Astrocyte (in vitro differentiated cells and primary cell): ENCODE results near the gene SAMD10. TPM values are rescaled to one million over a fixed set of nuclear protein-coding genes. Genes with fewer than 3 reads are reported as not detected.

Source experiments
- DNase-seq: peaks from one replicate; pipeline ENCODE4 v3.0.0-alpha.2; 2010; ENCODE audit warnings: low read depth
- FAIRE-seq: peaks from 2 replicates; lab custom pipeline; 2011; peaks lifted over from hg19 to GRCh38; lab: Jason Lieb, UNC
- H2AFZ ChIP-seq: 2 replicates; pipeline ENCODE4 v1.6.0; 2012; ENCODE audit warnings: low read depth, low read length, inconsistent platforms
- H3K27ac ChIP-seq: 2 replicates; pipeline ENCODE4 v1.5.1; 2011; ENCODE audit warnings: low read depth, low read length, inconsistent platforms
- H3K27me3 ChIP-seq: 2 replicates; pipeline ENCODE4 v1.6.0; 2011; ENCODE audit warnings: low read length, inconsistent platforms; ENCODE audit not compliant: insufficient read depth
- H3K36me3 ChIP-seq: 2 replicates; pipeline ENCODE4 v1.5.1; 2011; ENCODE audit warnings: low read length, inconsistent platforms; ENCODE audit not compliant: insufficient read depth
- H3K4me1 ChIP-seq: 2 replicates; pipeline ENCODE4 v1.5.1; 2011; ENCODE audit warnings: low read length, inconsistent platforms; ENCODE audit not compliant: insufficient read depth
- H3K4me2 ChIP-seq: 2 replicates; pipeline ENCODE4 v1.6.0; 2012; ENCODE audit warnings: low read length, inconsistent platforms
- H3K4me3 ChIP-seq: 2 replicates; pipeline ENCODE4 v1.5.1; 2011; ENCODE audit warnings: low read depth, mild to moderate bottlenecking, low read length, inconsistent platforms; ENCODE audit not compliant: insufficient read depth
- H3K79me2 ChIP-seq: 2 replicates; pipeline ENCODE4 v1.6.0; 2012; ENCODE audit warnings: mild to moderate bottlenecking, low read length, inconsistent platforms; ENCODE audit not compliant: insufficient read depth
- H3K9ac ChIP-seq: 2 replicates; pipeline ENCODE4 v1.6.0; 2012; ENCODE audit warnings: mild to moderate bottlenecking, low read length, inconsistent platforms
- H3K9me3 ChIP-seq: 2 replicates; pipeline ENCODE4 v1.5.1; 2012; ENCODE audit warnings: low read depth, mild to moderate bottlenecking, low read length, inconsistent platforms; ENCODE audit not compliant: insufficient read depth
- H4K20me1 ChIP-seq: 2 replicates; pipeline ENCODE4 v1.6.0; 2012; ENCODE audit warnings: low read length, inconsistent platforms; ENCODE audit not compliant: insufficient read depth
- H3K27ac Mint-ChIP-seq: one replicate; pipeline ENCODE4 v1.8.0; 2021; ENCODE audit warnings: mild to moderate bottlenecking, mixed read lengths; ENCODE audit not compliant: unreplicated experiment
- H3K27me3 Mint-ChIP-seq: one replicate; pipeline ENCODE4 v1.8.0; 2021; ENCODE audit warnings: low read depth, mixed read lengths; ENCODE audit not compliant: unreplicated experiment
- H3K36me3 Mint-ChIP-seq: one replicate; pipeline ENCODE4 v1.8.0; 2021; ENCODE audit warnings: low read depth, mixed read lengths; ENCODE audit not compliant: unreplicated experiment
- H3K4me1 Mint-ChIP-seq: one replicate; pipeline ENCODE4 v1.8.0; 2021; ENCODE audit warnings: low read depth, mixed read lengths; ENCODE audit not compliant: unreplicated experiment
- H3K4me3 Mint-ChIP-seq: one replicate; pipeline ENCODE4 v1.8.0; 2021; ENCODE audit warnings: mild to moderate bottlenecking, moderate library complexity, mixed read lengths; ENCODE audit not compliant: unreplicated experiment
- H3K9me3 Mint-ChIP-seq: one replicate; pipeline ENCODE4 v1.8.0; 2021; ENCODE audit warnings: mild to moderate bottlenecking, mixed read lengths; ENCODE audit not compliant: unreplicated experiment
- EZH2 ChIP-seq: IDR thresholded peaks from 2 replicates; pipeline ENCODE4 v1.6.1; 2012; ENCODE audit warnings: mild to moderate bottlenecking, low read length, inconsistent platforms; ENCODE audit not compliant: insufficient read depth
- total RNA-seq: library from RNA; stranded (reverse); gene quantifications from 2 replicates; pipeline ENCODE4 v1.2.1, GENCODE V29; 2021
- TF ChIP-seq, protein P1 (sequence below): IDR thresholded peaks from 2 replicates; pipeline ENCODE4 v1.5.1; 2011; ENCODE audit warnings: low read depth, mild to moderate bottlenecking, inconsistent platforms, low read length, moderate library complexity; ENCODE audit not compliant: insufficient read depth

SAMD10 gene
- total RNA-seq, 1 donor from 2014 or later: 4.3 TPM

DNA sequence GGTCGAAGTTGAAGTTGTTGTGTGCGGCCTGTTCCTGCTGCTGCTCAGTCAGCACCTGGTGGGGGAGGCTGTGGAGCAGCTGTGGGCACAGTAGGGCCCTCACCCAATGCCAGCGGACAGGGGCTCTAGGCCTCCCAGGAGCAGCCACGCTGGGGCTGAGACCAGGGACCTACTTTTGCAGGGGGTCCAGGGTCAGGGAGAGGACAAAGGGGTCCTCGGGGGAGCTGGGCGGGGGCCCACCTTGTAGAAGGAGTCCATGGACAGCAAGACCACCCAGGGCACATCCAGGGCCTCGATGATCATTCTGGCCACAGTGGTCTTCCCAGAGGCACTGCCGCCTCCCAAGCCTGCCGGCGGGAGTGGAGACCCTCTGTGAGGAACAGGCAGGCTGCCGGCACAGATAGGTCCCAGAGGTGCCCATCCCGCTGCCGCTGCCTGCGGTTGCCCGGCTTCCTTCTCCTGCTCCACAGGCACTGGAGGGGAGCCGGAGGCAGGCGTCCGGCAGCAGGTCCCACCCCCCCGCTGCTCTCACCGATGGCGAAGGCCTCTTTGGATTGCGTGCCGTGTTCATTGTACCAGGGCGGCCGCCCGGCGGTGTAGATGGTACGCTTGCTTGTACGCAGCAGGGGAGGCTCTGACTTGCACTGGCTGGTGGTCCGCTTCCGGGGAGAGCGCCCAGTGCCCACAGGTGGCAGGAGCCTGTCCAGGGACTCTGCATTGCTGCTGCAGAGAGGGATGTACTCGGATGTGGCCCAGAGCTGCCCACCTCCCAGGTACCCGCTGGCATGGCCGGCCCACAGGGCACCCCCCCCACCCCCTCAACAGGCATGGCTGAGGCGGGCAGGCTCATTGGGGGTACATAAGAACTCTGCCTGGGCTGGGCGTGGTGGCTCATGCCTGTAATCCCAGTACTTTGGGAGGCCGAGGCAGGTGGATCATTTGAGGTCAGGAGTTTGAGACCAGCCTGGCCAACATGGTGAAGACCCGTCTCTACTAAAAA, 33.2 kb downstream of the SAMD10 start:
- Histone ChIP-seq H3K9me3 (no peaks in the 10 kb centered on the region), H3K4me3 (no peak overlapping the region), H3K36me3 (peaks cover 3% of the 10 kb centered on the region), H3K4me1 (peaks cover 18% of the 10 kb centered on the region), H3K9ac (no peak overlapping the region), H4K20me1 (peaks cover 93% of the 10 kb centered on the region), H2AFZ (no peak overlapping the region), H3K27ac (no peak overlapping the region), H3K4me2 (no peak overlapping the region), H3K27me3 (no peaks in the 10 kb centered on the region), H3K79me2 (peaks cover 57% of the 10 kb centered on the region)
- DNase-seq (no peak), FAIRE-seq (no peak)
- Mint-ChIP-seq H3K36me3 (peaks cover 4% of the 10 kb centered on the region), H3K27me3 (no peaks in the 10 kb centered on the region), H3K4me3 (no peak overlapping the region), H3K9me3 (no peaks in the 10 kb centered on the region), H3K4me1 (no peaks in the 10 kb centered on the region), H3K27ac (no peak overlapping the region)
- no peak for TF ChIP-seq EZH2
- TF ChIP-seq, protein P1, sequence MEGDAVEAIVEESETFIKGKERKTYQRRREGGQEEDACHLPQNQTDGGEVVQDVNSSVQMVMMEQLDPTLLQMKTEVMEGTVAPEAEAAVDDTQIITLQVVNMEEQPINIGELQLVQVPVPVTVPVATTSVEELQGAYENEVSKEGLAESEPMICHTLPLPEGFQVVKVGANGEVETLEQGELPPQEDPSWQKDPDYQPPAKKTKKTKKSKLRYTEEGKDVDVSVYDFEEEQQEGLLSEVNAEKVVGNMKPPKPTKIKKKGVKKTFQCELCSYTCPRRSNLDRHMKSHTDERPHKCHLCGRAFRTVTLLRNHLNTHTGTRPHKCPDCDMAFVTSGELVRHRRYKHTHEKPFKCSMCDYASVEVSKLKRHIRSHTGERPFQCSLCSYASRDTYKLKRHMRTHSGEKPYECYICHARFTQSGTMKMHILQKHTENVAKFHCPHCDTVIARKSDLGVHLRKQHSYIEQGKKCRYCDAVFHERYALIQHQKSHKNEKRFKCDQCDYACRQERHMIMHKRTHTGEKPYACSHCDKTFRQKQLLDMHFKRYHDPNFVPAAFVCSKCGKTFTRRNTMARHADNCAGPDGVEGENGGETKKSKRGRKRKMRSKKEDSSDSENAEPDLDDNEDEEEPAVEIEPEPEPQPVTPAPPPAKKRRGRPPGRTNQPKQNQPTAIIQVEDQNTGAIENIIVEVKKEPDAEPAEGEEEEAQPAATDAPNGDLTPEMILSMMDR: no peak

DNA sequence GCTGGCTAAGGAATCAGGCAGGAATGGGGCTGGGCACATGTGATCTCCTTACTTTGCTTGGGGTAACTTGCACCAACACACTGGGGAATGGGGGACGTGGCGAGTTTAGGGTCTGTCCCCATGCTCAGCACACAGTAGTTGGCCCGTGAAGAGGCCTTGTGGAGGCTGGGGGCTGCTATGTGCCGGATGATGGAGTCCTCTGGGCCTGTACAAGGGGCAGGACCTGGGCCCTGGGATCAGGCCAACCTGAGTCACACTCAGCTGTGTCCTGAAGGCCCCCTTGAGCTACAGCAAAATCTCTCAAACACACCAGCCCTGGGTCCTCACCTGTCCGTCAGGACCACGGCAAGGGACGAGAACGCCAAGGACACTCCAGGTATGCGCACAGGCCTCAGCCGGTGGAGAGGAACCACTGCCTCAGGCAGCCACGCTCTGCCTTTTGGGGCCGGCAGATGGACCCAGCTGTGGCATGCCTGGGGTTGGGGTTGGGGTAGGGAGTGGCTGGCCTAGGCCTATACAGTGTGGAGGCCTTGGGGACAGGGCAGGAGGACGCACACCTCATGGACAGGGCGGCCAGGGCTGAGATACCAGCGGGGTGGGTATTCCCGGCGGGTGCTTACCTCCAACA, 34.3 kb downstream of the SAMD10 start:
- Histone ChIP-seq H3K9ac (no peak overlapping the region), H3K4me2 (no peak overlapping the region), H3K27ac (no peak overlapping the region), H3K9me3 (no peaks in the 10 kb centered on the region), H2AFZ (no peak overlapping the region), H3K4me3 (no peak overlapping the region), H3K36me3 (peaks cover 3% of the 10 kb centered on the region), H3K79me2 (peaks cover 49% of the 10 kb centered on the region), H3K4me1 (peaks cover 16% of the 10 kb centered on the region), H3K27me3 (no peaks in the 10 kb centered on the region), H4K20me1 (peaks cover 90% of the 10 kb centered on the region)
- TF ChIP-seq, protein P1: no peak
- no peak for TF ChIP-seq EZH2
- Mint-ChIP-seq H3K27me3 (no peaks in the 10 kb centered on the region), H3K36me3 (peaks cover 4% of the 10 kb centered on the region), H3K4me1 (no peaks in the 10 kb centered on the region), H3K27ac (peak overlapping the region; percentile 47), H3K9me3 (no peaks in the 10 kb centered on the region), H3K4me3 (no peak overlapping the region)
- no peak for FAIRE-seq
- no peak for DNase-seq
